Lung (tissue), 12 donors: ENCODE results near the gene MRPL54. TPM values are rescaled to one million over a fixed set of nuclear protein-coding genes. Genes with fewer than 3 reads are reported as not detected.

ENCODE experiments used
- ATAC-seq: fragments of 200-7000 bp; cut with Tn5 transposase; one replicate; pipeline ENCODE4 v1.9.1; 2020; ENCODE audit warnings: moderate number of reproducible peaks; ENCODE audit not compliant: insufficient read depth, low FRiP score
- DNase-seq, 3 donors: peaks; one replicate each; pipeline ENCODE4 v3.0.0-alpha.2; 2013 to 2017
- H3K27ac ChIP-seq, 2 donors: one replicate each; pipeline ENCODE4 v1.5.1; 2013; ENCODE audit warnings: mild to moderate bottlenecking in 2 of 2, moderate library complexity in 2 of 2, control low read depth in 1 of 2, inconsistent platforms in 1 of 2, low read depth in 1 of 2, low read length in 1 of 2
- H3K27me3 ChIP-seq, 3 donors: one replicate each; pipeline ENCODE4 v1.5.1; 2013; ENCODE audit warnings: low read length in 2 of 3; ENCODE audit not compliant: control insufficient read depth in 3 of 3, insufficient read depth in 3 of 3
- H3K36me3 ChIP-seq, 4 donors: one replicate each; pipeline ENCODE4 v1.5.1; 2013; ENCODE audit warnings: low read length in 4 of 4, mild to moderate bottlenecking in 1 of 4, moderate library complexity in 1 of 4; ENCODE audit not compliant: control insufficient read depth in 4 of 4, insufficient read depth in 4 of 4
- H3K4me1 ChIP-seq, 5 donors: one replicate each; pipeline ENCODE4 v1.5.1; 2013; ENCODE audit warnings: low read length in 5 of 5, mild to moderate bottlenecking in 2 of 5, moderate library complexity in 1 of 5; ENCODE audit not compliant: control insufficient read depth in 5 of 5, insufficient read depth in 5 of 5
- H3K4me3 ChIP-seq: one replicate; pipeline ENCODE4 v1.5.1; 2013; ENCODE audit warnings: mild to moderate bottlenecking, control low read depth, moderate library complexity
- H3K9ac ChIP-seq, 2 donors: one replicate each; pipeline ENCODE4 v1.5.1; 2013; ENCODE audit warnings: low read length in 2 of 2, control low read depth in 1 of 2; ENCODE audit not compliant: insufficient read depth in 1 of 2
- H3K9me3 ChIP-seq, 4 donors: one replicate each; pipeline ENCODE4 v1.5.1; 2013; ENCODE audit warnings: low read length in 3 of 4, mild to moderate bottlenecking in 1 of 4, moderate library complexity in 1 of 4; ENCODE audit not compliant: control insufficient read depth in 4 of 4, insufficient read depth in 3 of 4
- CTCF ChIP-seq: IDR thresholded peaks from 2 replicates; pipeline ENCODE4 v1.5.1; 2012; ENCODE audit warnings: mild to moderate bottlenecking; ENCODE audit errors: control extremely low read depth, extremely low read depth
- WGBS, 2 donors: extraction: QIAGEN DNeasy Blood & Tissue Kit; methylation state at CpG; one replicate each; pipeline ENCODE4 v1.1.7; 2013; 5-methylcytosine and 5-hydroxymethylcytosine counted together
- polyA plus RNA-seq, 2 donors: library from polyadenylated mRNA; stranded (reverse); fragments of 200-250 nt; gene quantifications; one replicate each; pipeline ENCODE4 v1.2.1, GENCODE V29; 2013
- total RNA-seq, 2 donors: library from RNA; depleted of rRNA in 1 of 2; stranded (reverse); fragments of >200 nt in 1 of 2; gene quantifications; one replicate each; pipeline ENCODE4 v1.2.1, GENCODE V29; 2014 to 2021
- donor health status: control.
- donor health status: control.
- donor health status: Bipolar disorder and iron deficiency.
- donor health status: healthy.
- donor health status: DM: yes; HTN: yes; CAD: no.

The MRPL54 gene
- total and polyA plus RNA-seq, 4 donors = 28.9 to 137 (median 63.8) TPM

GRCh38 chr19:3800996-3801395 lies 38.5 kb downstream of the MRPL54 start:
- DNase-seq (no peak), ATAC-seq (no peak)
- Histone ChIP-seq H3K9me3 (peaks cover 0 to 4% (median 1%) of the 10 kb centered on the region in 4 donors), H3K27ac (no peak overlapping the region), H3K27me3 (peaks cover 0 to 28% (median 23%) of the 10 kb centered on the region in 3 donors), H3K9ac (no peak overlapping the region), H3K36me3 (no peaks in the 10 kb centered on the region), H3K4me3 (no peak overlapping the region), H3K4me1 (peaks cover 0 to 10% (median 3%) of the 10 kb centered on the region in 5 donors)
- TF ChIP-seq CTCF = no peak
- WGBS, 2 donors = 38 to 40% methylated on average over 21 of the region's 21 CpGs

DNA sequence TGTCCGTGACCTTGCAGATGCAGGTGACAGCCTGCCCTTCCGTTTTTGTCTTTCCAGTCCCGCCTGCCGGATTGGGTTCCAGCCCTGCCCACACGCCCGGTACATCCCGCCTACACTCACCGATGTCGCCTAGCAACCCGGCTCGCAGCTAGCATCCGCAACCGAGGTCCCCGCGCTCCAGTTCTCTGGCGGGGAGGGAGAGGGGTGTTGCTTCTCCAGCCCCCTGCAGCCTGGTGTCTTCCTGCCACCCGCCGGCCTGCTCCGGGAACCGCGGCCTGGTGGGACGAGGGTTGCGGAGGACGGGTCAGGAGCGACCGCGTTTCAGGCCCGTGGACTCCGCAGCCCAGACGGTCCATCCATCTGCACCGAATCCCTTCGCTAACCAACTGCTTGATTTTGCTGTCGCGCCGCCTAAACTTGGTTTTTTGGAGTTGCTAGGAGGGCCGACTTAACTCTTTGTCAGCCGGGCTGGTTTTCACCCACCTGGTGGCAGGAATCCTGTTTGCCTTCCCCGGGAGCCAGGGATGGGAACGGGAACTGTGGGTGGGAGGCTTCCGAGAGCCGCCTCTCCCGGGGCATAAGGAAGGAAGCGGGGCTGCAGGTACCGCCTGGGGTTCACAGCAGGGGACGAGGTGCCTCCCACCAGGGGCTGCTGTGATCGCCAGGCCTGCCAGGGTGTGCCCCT lies 39.1 kb downstream of the MRPL54 start:
- peak overlapping the region in 1 of 2 donors; percentile 0 for H3K27ac ChIP-seq
- no peak overlapping the region for H3K4me3 ChIP-seq
- ATAC-seq (no peak), DNase-seq (peak; percentile 29 to 57 (median 50))
- 2 to 5% methylated on average over 46 of the region's 46 CpGs for WGBS, 2 donors
- no peaks in the 10 kb centered on the region for H3K36me3 ChIP-seq
- H3K4me1 ChIP-seq = peaks cover 0 to 10% (median 3%) of the 10 kb centered on the region in 5 donors
- H3K9me3 ChIP-seq = peaks cover 0 to 3% (median under 1%) of the 10 kb centered on the region in 4 donors
- H3K27me3 ChIP-seq = peaks cover 0 to 28% (median 23%) of the 10 kb centered on the region in 3 donors
- TF ChIP-seq CTCF = no peak
- H3K9ac ChIP-seq = no peak overlapping the region

GRCh38 chr19:3803114-3803888 lies 40.8 kb downstream of the MRPL54 start:
- H3K27me3 ChIP-seq = peaks cover 0 to 28% (median 23%) of the 10 kb centered on the region in 3 donors
- no peak overlapping the region for H3K4me3 ChIP-seq
- H3K9ac ChIP-seq = no peak overlapping the region
- H3K9me3 ChIP-seq = no peaks in the 10 kb centered on the region
- DNase-seq (no peak), ATAC-seq (no peak)
- peaks cover 0 to 13% (median 3%) of the 10 kb centered on the region in 5 donors for H3K4me1 ChIP-seq
- WGBS, 2 donors = 86 to 92% methylated on average over 23 to 24 of the region's 24 CpGs
- TF ChIP-seq CTCF = no peak
- H3K27ac ChIP-seq = no peak overlapping the region
- no peaks in the 10 kb centered on the region for H3K36me3 ChIP-seq
